Epidermal melanocyte (primary cell): ENCODE data around the gene CEP152.
A peak's percentile ranks its signal among the peaks of the same experiment; 100 is the strongest.
"Not testable (repeated sequence)": the region's sequence is repeated elsewhere in the genome, so short reads cannot be mapped to it uniquely, and the experiment has no call there.

Experiments
- DNase-seq: peaks from one replicate; pipeline ENCODE4 v3.0.0; 2011; ENCODE audit warnings: low spot score; ENCODE audit not compliant: insufficient read length

CEP152 gene

DNA sequence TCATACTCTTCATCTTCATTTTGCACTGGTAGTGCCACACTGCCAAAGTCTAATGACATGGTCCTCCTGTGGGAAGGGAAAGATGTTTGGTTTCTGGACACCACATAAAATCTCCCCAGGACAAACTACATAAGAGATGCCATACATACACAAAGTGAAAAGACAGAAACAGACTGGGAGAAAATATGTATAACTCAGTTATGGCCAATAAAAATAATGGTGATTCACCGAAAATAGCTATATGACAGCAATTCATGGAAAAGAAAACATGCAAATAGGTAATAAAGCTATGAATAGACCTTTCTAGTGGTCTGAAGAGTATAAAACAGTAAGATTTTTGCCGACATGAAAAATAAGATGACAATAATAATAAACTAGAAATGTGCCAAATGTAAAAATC is 5.3 kb downstream of the CEP152 start:
- DNase-seq: no peak

DNA sequence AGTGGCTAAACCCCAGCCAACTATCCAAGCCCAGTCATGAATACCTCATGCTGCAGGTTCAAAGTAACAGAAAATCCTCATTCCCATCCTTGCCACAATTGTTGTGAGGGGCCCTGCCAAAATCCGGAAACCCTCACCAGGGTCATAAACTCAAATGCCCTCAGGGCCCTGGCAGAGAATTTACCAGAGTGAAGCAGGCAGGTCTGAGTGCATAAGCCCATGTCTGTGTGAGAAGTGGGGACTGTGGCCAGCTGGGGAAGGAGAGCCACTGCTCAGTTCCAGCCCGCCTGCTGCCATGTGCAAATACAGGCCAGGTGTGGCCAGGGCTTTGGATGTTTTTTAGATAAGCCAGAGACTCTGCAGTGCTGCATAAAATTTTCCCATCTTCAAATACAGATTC is 7.0 kb downstream of the CEP152 start:
- no peak for DNase-seq

GRCh38 chr15:48802867-48803266 is 8.0 kb downstream of the CEP152 start:
- no peak for DNase-seq

GRCh38 chr15:48802257-48802656 is 8.6 kb downstream of the CEP152 start:
- DNase-seq: no peak

- DNase-seq: peak; percentile 21
These were observed 9.9 kb downstream of the CEP152 start for GRCh38 chr15:48800811-48801455.

DNA sequence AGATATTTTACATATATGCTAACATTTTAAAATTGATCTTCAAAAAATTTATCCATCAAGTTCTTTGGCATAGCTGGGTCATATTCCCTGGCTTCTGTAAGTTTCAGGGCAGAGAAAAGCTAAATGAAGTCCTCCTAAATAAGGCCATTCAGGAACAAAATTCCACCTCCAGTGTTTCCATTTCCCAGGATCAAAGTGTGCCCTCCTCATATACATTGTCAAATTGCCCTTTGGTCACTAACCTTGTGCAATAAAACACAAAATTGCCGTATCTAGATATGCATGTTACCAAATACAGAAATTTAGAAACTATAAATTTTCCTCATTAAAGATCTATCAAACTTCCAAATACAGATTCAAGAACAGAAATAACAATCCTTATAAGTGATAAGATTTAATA is 10.6 kb downstream of the CEP152 start:
- no peak for DNase-seq

- no peak for DNase-seq
These were observed 12.6 kb downstream of the CEP152 start for GRCh38 chr15:48798319-48798718.

GRCh38 chr15:48796930-48797329 is 13.9 kb downstream of the CEP152 start:
- DNase-seq: no peak

- no peak for DNase-seq
These were observed 14.3 kb downstream of the CEP152 start for GRCh38 chr15:48796521-48796920.

DNA sequence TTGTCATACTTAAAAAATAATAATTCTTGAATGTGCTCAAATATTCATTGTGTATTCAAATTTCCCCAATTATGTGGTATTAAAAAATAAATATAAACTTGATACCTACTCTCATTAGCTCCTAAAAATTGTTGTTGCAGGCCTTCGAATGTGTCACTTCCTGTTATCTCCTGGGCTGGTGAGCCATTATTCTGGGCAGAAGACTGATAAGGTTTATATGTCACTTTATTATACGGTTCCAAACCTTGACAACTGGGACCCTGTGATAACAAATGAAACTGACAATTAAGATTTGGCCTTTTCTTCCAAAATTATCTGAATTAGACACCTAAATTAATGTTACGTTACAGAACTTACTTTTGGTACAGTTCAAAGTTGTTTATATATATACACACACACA is 15.0 kb downstream of the CEP152 start:
- no peak for DNase-seq

DNA sequence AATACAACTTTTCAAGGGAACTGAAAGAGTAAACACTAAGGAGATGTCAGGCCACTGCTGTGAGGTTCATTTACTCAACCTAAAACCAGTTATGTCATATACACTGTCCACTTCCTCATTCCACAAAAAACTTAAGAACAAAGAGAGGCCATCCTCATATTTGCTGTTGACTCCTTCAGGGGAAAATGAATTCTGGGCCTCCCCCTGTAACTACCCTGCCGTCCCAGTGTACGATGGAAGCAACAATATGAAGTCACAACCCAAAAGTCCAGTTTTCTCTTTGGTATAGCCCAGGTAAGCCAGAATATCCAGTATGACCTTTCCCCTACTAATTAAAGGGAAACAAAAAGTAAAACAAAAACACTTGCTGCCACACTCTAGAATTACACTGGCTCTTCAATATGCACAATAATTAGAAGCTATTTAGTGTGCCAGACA is 16.2 kb downstream of the CEP152 start:
- DNase-seq: no peak

- DNase-seq: no peak
These were observed 18.5 kb downstream of the CEP152 start for GRCh38 chr15:48792408-48792807.

DNA sequence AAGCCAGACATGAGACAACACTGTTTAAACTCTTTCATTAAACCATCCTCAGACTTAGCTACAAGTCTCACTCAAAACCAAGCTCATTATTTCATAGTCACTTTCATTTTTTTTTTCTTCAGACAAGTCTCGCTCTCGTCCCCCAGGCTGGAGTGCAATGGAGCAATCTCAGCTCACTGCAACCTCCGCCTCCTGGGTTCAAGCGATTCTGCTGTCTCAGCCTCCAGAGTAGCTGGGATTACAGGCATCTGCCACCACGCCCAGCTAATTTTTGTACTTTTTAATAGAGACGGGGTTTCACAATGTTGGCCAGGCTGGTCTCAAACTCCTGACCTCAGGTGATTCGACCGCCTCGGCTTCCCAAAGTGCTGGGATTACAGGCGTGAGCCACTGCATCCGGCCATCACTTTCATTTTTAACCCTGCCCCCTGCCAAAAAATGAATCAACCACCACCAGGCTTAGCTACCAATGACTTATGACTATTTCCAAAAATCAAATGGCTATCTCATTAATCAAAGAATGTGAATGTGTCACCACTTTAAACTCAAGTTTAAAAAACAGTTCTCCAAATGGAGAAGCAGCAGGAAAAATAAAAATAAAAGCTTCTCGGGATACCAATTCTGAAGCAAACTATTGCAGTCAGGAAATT is 20.3 kb downstream of the CEP152 start:
- not testable (repeated sequence) for DNase-seq

GRCh38 chr15:48785712-48786111 is 25.2 kb downstream of the CEP152 start:
- no peak for DNase-seq

GRCh38 chr15:48785195-48785594 is 25.7 kb downstream of the CEP152 start:
- DNase-seq: no peak

DNA sequence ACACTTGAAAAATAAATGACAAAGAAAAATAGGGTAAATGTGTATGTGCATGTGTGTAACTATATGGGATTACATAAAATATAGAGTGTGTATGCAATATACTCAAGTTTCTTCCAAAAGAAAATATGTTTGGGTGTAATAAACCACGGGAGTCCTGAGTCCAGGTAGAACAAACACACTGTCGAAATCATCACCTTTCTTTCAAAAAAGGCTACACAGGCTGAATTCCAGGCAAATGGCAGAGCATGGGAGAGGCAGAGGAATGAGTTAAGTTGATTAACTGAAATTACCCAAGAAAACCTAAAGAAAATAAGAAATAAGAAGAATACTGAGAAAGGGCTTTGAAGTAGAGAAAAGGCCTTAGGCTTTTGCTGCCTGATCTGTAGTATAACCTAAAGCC is 26.1 kb downstream of the CEP152 start:
- DNase-seq: no peak

DNA sequence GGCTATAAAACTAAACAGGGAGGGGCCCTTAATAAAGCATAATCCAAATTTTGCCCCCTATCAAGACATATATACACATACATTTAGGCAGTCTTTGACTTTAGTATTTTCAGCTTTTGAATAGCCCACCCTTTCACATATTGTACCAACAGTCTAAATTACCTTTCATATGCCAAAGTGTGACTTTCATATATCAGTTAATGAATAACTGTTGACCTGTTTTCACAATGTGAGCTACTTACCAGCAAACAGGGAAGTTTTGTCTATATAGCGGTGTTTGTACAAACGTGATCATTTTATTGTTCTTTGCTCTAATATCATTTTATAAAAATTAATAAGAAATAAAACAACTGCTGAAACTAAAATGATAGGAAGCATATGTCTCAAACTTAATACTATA is 28.0 kb downstream of the CEP152 start:
- DNase-seq: no peak

DNA sequence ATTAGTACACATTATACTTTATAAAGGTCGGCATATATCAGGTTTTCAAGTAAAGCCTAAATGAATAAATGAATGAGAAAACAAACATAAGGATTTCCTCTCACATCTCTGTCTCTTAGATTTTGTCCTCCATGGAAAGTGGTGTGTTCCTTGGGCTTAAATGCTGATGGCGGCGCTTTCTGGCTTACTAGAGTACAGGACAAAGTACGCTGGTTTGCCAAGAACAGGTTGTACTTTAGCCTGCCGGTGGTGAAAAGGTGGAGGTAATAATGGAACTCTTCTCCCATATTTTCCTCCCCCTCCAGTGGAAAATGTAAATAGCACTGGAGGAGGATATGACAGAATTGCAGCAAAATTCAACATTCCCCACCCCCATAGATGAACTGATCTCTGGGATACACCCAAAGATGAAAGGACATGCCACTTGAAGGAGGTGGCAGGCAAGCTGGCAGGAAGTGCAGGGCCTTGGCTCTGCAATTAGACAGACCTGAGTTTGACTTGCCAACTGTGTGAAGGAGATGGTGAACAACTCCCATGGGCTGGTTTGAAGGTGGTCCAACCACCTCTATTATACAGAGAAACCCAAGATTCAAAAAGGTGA is 29.3 kb downstream of the CEP152 start:
- no peak for DNase-seq

- no peak for DNase-seq
These were observed 29.9 kb downstream of the CEP152 start for GRCh38 chr15:48781017-48781416.

DNA sequence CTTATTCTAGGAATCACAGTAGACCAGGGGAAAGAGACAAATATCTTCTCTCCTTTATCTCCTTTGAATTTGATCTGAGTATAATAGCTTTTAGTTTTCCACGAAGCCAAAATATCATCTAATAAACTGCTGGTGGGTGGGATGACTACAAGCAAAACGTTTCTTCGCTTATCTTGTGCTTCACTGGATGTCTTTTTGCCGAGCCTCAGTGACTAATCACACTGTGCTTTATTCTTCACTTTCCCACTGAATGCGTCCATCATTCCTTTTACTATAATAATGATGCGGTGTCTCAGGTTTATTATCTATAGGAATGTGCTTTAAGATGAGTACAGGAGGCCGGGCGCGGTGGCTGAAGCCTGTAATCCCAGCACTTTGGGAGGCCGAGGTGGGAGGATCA is 32.5 kb downstream of the CEP152 start:
- DNase-seq: no peak

- DNase-seq: no peak
These were observed 33.1 kb downstream of the CEP152 start for GRCh38 chr15:48777645-48778330.

GRCh38 chr15:48775546-48775945 is 35.3 kb downstream of the CEP152 start:
- no peak for DNase-seq
